SW480 (cell line): ENCODE data around the gene STK4.

ENCODE experiments used
- DNase-seq: peaks from one replicate; pipeline ENCODE4 v3.0.0-alpha.2; 2016; ENCODE audit warnings: low spot score

STK4 gene

GRCh38 chr20:44966030-44966961, at the start of gene STK4:
STK4 (plus strand) TSS chr20:44966512; CDS start chr20:44966569, 57 bp downstream.
- DNase-seq = peak; percentile 95

- no peak for DNase-seq
Measured at GRCh38 chr20:44916586-44916985, 49.7 kb upstream of the STK4 start.

GRCh38 chr20:44917399-44917798, 48.9 kb upstream of the STK4 start:
- no peak for DNase-seq

GRCh38 chr20:44918342-44918741, 48.0 kb upstream of the STK4 start:
- no peak for DNase-seq

- DNase-seq = no peak
Measured at GRCh38 chr20:44918761-44919160, 47.6 kb upstream of the STK4 start.

GRCh38 chr20:44921447-44921846, 44.9 kb upstream of the STK4 start:
- DNase-seq = no peak

GRCh38 chr20:44924541-44924940, 41.8 kb upstream of the STK4 start:
- no peak for DNase-seq

GRCh38 chr20:44928595-44928994, 37.7 kb upstream of the STK4 start:
- DNase-seq = no peak

GRCh38 chr20:44930517-44931168, 35.7 kb upstream of the STK4 start:
- DNase-seq = no peak

- no peak for DNase-seq
Measured at GRCh38 chr20:44931911-44932310, 34.4 kb upstream of the STK4 start.

GRCh38 chr20:44932916-44933315, 33.4 kb upstream of the STK4 start:
- DNase-seq = no peak

GRCh38 chr20:44936510-44936909, 29.8 kb upstream of the STK4 start:
- DNase-seq = no peak

GRCh38 chr20:44938637-44939036, 27.7 kb upstream of the STK4 start:
- DNase-seq = no peak

GRCh38 chr20:44941120-44941691, 25.1 kb upstream of the STK4 start:
- DNase-seq = no peak

- DNase-seq = no peak
Measured at GRCh38 chr20:44942264-44942973, 23.9 kb upstream of the STK4 start.

- no peak for DNase-seq
Measured at GRCh38 chr20:44943828-44944227, 22.5 kb upstream of the STK4 start.

GRCh38 chr20:44945261-44945660, 21.1 kb upstream of the STK4 start:
- no peak for DNase-seq

GRCh38 chr20:44946271-44946852, 19.9 kb upstream of the STK4 start:
- no peak for DNase-seq

GRCh38 chr20:44948107-44948506, 18.2 kb upstream of the STK4 start:
- DNase-seq = no peak

GRCh38 chr20:44948513-44948912, 17.8 kb upstream of the STK4 start:
- DNase-seq = no peak

- no peak for DNase-seq
Measured at GRCh38 chr20:44950368-44950767, 15.9 kb upstream of the STK4 start.

GRCh38 chr20:44952731-44953130, 13.6 kb upstream of the STK4 start:
- DNase-seq = no peak
